Activated T-cell treated with anti-CD3 and anti-CD28 coated beads, Interleukin-2, amount 50 U/mL, for 72 hours (primary cell): ENCODE results near the gene OR6Y1. TPM values are rescaled to one million over a fixed set of nuclear protein-coding genes. Genes with fewer than 3 reads are reported as not detected.

Experiments used
- total RNA-seq, 2 donors: library from RNA; stranded (reverse); gene quantifications; one replicate each; pipeline ENCODE4 v1.2.3, GENCODE V29; 2022

The OR6Y1 gene
- total RNA-seq, 2 donors from 2014 or later: not detected

Other genes starting within 250 kb of the OR6Y1 start
- gene CD1B, start 222.9 kb downstream of the OR6Y1 start, total RNA-seq: not detected
- not detected for gene CD1E, start 200.5 kb downstream of the OR6Y1 start, total RNA-seq
- gene OR10T2, start 154.9 kb downstream of the OR6Y1 start, total RNA-seq: not detected
- not detected for gene OR10K2, start 128.2 kb downstream of the OR6Y1 start, total RNA-seq
- gene OR10K1, start 92.6 kb downstream of the OR6Y1 start, total RNA-seq: not detected
- gene OR10R2, start 82.2 kb downstream of the OR6Y1 start, total RNA-seq: not detected
- not detected for gene OR6P1, start 16.2 kb upstream of the OR6Y1 start, total RNA-seq
- not detected for gene OR10X1, start 25.5 kb upstream of the OR6Y1 start, total RNA-seq
- gene OR10Z1, start 50.9 kb upstream of the OR6Y1 start, total RNA-seq: not detected
- not detected for gene SPTA1, start 132.3 kb upstream of the OR6Y1 start, total RNA-seq
- not detected for gene OR6K2, start 146.2 kb upstream of the OR6Y1 start, total RNA-seq
- gene OR6K3, start 166.3 kb upstream of the OR6Y1 start, total RNA-seq: not detected
- gene OR6K6, start 200.3 kb upstream of the OR6Y1 start, total RNA-seq: not detected
- gene OR6N1, start 217.8 kb upstream of the OR6Y1 start, total RNA-seq: not detected
- not detected for gene OR6N2, start 226.8 kb upstream of the OR6Y1 start, total RNA-seq